WTC11 (cell line): ENCODE data around the gene PPARA. TPM values are rescaled to one million over a fixed set of nuclear protein-coding genes. Genes with fewer than 3 reads are reported as not detected.

Experiments used
- ATAC-seq: fragments of 200-7000 bp; cut with Tn5 transposase; 2 replicates; pipeline ENCODE4 v1.10.0; 2021; ENCODE audit warnings: mild to moderate bottlenecking, moderate library complexity
- Bru-seq: library from RNA; stranded (reverse); fragments of 400-500 nt; gene quantifications from one replicate; lab custom pipeline; 2021; lab: Mats Ljungman, UMichigan
- CTCF ChIA-PET: fragments of 300-600 bp; sonication (Branson Sonifier 250); formaldehyde crosslinking; loops from one replicate; lab custom pipeline; 2021; ENCODE audit warnings: antibody characterized with exemption; lab: Charles Lee
- POLR2A ChIA-PET: fragments of 350-600 bp; sonication (Branson Sonifier 250); formaldehyde crosslinking; loops from one replicate; lab custom pipeline; 2021; ENCODE audit warnings: antibody characterized with exemption; lab: Charles Lee
- DNase-seq: peaks from one replicate; pipeline ENCODE4 v3.0.0; 2021; ENCODE audit warnings: low spot score
- H3K27ac Mint-ChIP-seq: 2 replicates; pipeline ENCODE4 v1.8.0; 2021; ENCODE audit warnings: mixed read lengths
- H3K27me3 Mint-ChIP-seq: 2 replicates; pipeline ENCODE4 v1.8.0; 2021; ENCODE audit warnings: low read depth, mild to moderate bottlenecking, moderate library complexity, mixed read lengths
- H3K36me3 Mint-ChIP-seq: 2 replicates; pipeline ENCODE4 v1.8.0; 2021; ENCODE audit warnings: mixed read lengths
- H3K4me1 Mint-ChIP-seq: 2 replicates; pipeline ENCODE4 v1.8.0; 2022; ENCODE audit warnings: mixed read lengths
- H3K4me3 Mint-ChIP-seq: 2 replicates; pipeline ENCODE4 v1.8.0; 2021; ENCODE audit warnings: mild to moderate bottlenecking, moderate library complexity, mixed read lengths
- H3K9me3 Mint-ChIP-seq: 2 replicates; pipeline ENCODE4 v1.8.0; 2021; ENCODE audit warnings: mixed read lengths
- AR ChIP-seq: fragments of 250-450 bp; sonication (Bioruptor Pico); IDR thresholded peaks from 2 replicates; pipeline ENCODE4 v1.9.0; 2021; ENCODE audit warnings: mild to moderate bottlenecking
- ATF1 ChIP-seq: sonication (generic); formaldehyde crosslinking; IDR thresholded peaks from 2 replicates; pipeline ENCODE4 v1.8.1; 2023; ENCODE audit warnings: mild to moderate bottlenecking, moderate library complexity, missing genetic modification reagents
- ATF3 ChIP-seq: sonication (generic); formaldehyde crosslinking; conservative IDR thresholded peaks from 2 replicates; pipeline ENCODE4 v1.8.1; 2022; ENCODE audit warnings: mild to moderate bottlenecking, missing genetic modification reagents
- CREM ChIP-seq: sonication (generic); formaldehyde crosslinking; IDR thresholded peaks from 2 replicates; pipeline ENCODE4 v1.8.1; 2022; ENCODE audit warnings: mild to moderate bottlenecking, missing genetic modification reagents, moderate library complexity
- E2F5 ChIP-seq: sonication (generic); formaldehyde crosslinking; IDR thresholded peaks from 2 replicates; pipeline ENCODE4 v1.8.1; 2022; ENCODE audit warnings: mild to moderate bottlenecking, moderate library complexity, missing genetic modification reagents
- ELF4 ChIP-seq: sonication (generic); formaldehyde crosslinking; IDR thresholded peaks from 2 replicates; pipeline ENCODE4 v1.8.1; 2022; ENCODE audit warnings: low read depth, mild to moderate bottlenecking, moderate library complexity, missing genetic modification reagents
- ESRRA ChIP-seq: sonication (generic); formaldehyde crosslinking; IDR thresholded peaks from 2 replicates; pipeline ENCODE4 v1.8.1; 2022; ENCODE audit warnings: mild to moderate bottlenecking, missing genetic modification reagents, borderline replicate concordance
- ETV6 ChIP-seq: sonication (generic); formaldehyde crosslinking; IDR thresholded peaks from 2 replicates; pipeline ENCODE4 v1.8.1; 2022; ENCODE audit warnings: mild to moderate bottlenecking, missing genetic modification reagents
- FOXP1 ChIP-seq: sonication (generic); formaldehyde crosslinking; IDR thresholded peaks from 2 replicates; pipeline ENCODE4 v1.8.0; 2022; ENCODE audit warnings: missing genetic modification reagents, mild to moderate bottlenecking, moderate library complexity, borderline replicate concordance
- GABPB1 ChIP-seq: sonication (generic); formaldehyde crosslinking; IDR thresholded peaks from 2 replicates; pipeline ENCODE4 v1.8.1; 2023; ENCODE audit warnings: mild to moderate bottlenecking, missing genetic modification reagents
- HMGXB4 ChIP-seq: sonication (generic); formaldehyde crosslinking; IDR thresholded peaks from 2 replicates; pipeline ENCODE4 v1.8.1; 2023; ENCODE audit warnings: mild to moderate bottlenecking, moderate library complexity, missing genetic modification reagents
- KAT7 ChIP-seq: sonication (generic); formaldehyde crosslinking; IDR thresholded peaks from 2 replicates; pipeline ENCODE4 v1.8.1; 2023; ENCODE audit warnings: missing genetic modification reagents, mild to moderate bottlenecking, borderline replicate concordance
- NFATC4 ChIP-seq: fragments of 250-450 bp; sonication (Bioruptor Pico); IDR thresholded peaks from 2 replicates; pipeline ENCODE4 v1.9.0; 2021; ENCODE audit warnings: mild to moderate bottlenecking
- NFYB ChIP-seq: sonication (generic); formaldehyde crosslinking; conservative IDR thresholded peaks from 2 replicates; pipeline ENCODE4 v1.8.0; 2022; ENCODE audit warnings: low read depth, missing genetic modification reagents
- NR1H2 ChIP-seq: sonication (generic); formaldehyde crosslinking; IDR thresholded peaks from 2 replicates; pipeline ENCODE4 v1.9.0; 2021; ENCODE audit warnings: mild to moderate bottlenecking, moderate library complexity, missing genetic modification reagents
- PRRX2 ChIP-seq: fragments of 250-450 bp; sonication (Bioruptor Pico); IDR thresholded peaks from 2 replicates; pipeline ENCODE4 v1.8.0; 2021; ENCODE audit warnings: mild to moderate bottlenecking
- SMAD4 ChIP-seq: sonication (generic); formaldehyde crosslinking; IDR thresholded peaks from 2 replicates; pipeline ENCODE4 v1.8.0; 2022; ENCODE audit warnings: mild to moderate bottlenecking, missing genetic modification reagents
- SP1 ChIP-seq: sonication (generic); formaldehyde crosslinking; conservative IDR thresholded peaks from 2 replicates; pipeline ENCODE4 v1.8.1; 2022; ENCODE audit warnings: missing genetic modification reagents
- STAT6 ChIP-seq: sonication (generic); formaldehyde crosslinking; conservative IDR thresholded peaks from 2 replicates; pipeline ENCODE4 v1.8.1; 2023; ENCODE audit warnings: mild to moderate bottlenecking, low read depth, missing genetic modification reagents, moderate library complexity
- ZBTB21 ChIP-seq: sonication (generic); formaldehyde crosslinking; IDR thresholded peaks from 2 replicates; pipeline ENCODE4 v1.8.1; 2023; ENCODE audit warnings: mild to moderate bottlenecking, missing genetic modification reagents, borderline replicate concordance
- ZBTB43 ChIP-seq: sonication (generic); formaldehyde crosslinking; IDR thresholded peaks from 2 replicates; pipeline ENCODE4 v1.8.1; 2023; ENCODE audit warnings: mild to moderate bottlenecking, missing genetic modification reagents
- ZMAT4 ChIP-seq: fragments of 250-450 bp; sonication (Bioruptor Pico); IDR thresholded peaks from 2 replicates; pipeline ENCODE4 v1.9.0; 2021; ENCODE audit warnings: mild to moderate bottlenecking
- ZNF396 ChIP-seq: fragments of 250-450 bp; sonication (Bioruptor Pico); IDR thresholded peaks from 2 replicates; pipeline ENCODE4 v1.8.0; 2021; ENCODE audit warnings: mild to moderate bottlenecking, moderate library complexity, borderline replicate concordance
- ZNF423 ChIP-seq: fragments of 250-450 bp; sonication (Bioruptor Pico); IDR thresholded peaks from 2 replicates; pipeline ENCODE4 v2.1.2; 2022; ENCODE audit warnings: mild to moderate bottlenecking, moderate library complexity
- ZNF512 ChIP-seq: sonication (generic); formaldehyde crosslinking; IDR thresholded peaks from 2 replicates; pipeline ENCODE4 v1.8.1; 2022; ENCODE audit warnings: missing genetic modification reagents, borderline replicate concordance
- long read RNA-seq, 3 experiments: library from RNA in 1 of 3; library from capped mRNA in 1 of 3; library from polyadenylated mRNA in 1 of 3; unstranded in 2 of 3; stranded (forward) in 1 of 3; transcript quantifications; one replicate each; pipeline ENCODE4 v2.0.0, GENCODE V29; 2021
- total RNA-seq: library from RNA; stranded (reverse); gene quantifications from 3 replicates; pipeline ENCODE4 v1.2.3, GENCODE V29; 2021

Gene PPARA
- total RNA-seq (8.5 to 10.1 TPM (median 9.3 TPM) in 3 replicates), Bru-seq, nascent RNA (percentile 46 among the genes with signal in this experiment)
- long read RNA-seq, experiment 1, partial matches to known transcripts = 2 of 14 reads
- long read RNA-seq, experiment 1, other reads (novel, unspliced or antisense) = 12 of 14 reads
- long read RNA-seq, experiment 2, partial matches to known transcripts = 2 of 15 reads
- long read RNA-seq, experiment 2, other reads (novel, unspliced or antisense) = 13 of 15 reads
- long read RNA-seq, experiment 3, partial matches to known transcripts = 0 of 1 reads
- long read RNA-seq, experiment 3, other reads (novel, unspliced or antisense) = 1 of 1 reads

GRCh38 chr22:46150034-46150654, at the start of gene PPARA:
Gene PPARA, plus strand, starts transcription at chr22:46150526. Its CDS starts 47,858 bp downstream, at chr22:46198384.
- ATAC-seq (peak; percentile 61), DNase-seq (peak; percentile 64)
- no peak within 1 kb of the TSS for H3K27ac Mint-ChIP-seq
- POLR2A ChIA-PET = interaction anchor here (0.6 kb wide), 1 partner anchor 357 kb away, joined by 3 read pairs; no protein-coding TSS in a partner anchor
- CTCF ChIA-PET = interaction anchor here (1.0 to 2.2 kb wide), 3 partner anchors 27 to 143 kb away, joined by 4 to 12 read pairs (median 5); partner anchors contain the start of gene PKDREJ
- peak within 1 kb of the TSS; percentile 77 for H3K4me3 Mint-ChIP-seq
- H3K27me3 Mint-ChIP-seq = peaks cover 50% of the 10 kb centered on the region
- H3K36me3 Mint-ChIP-seq = peaks cover 4% of the 10 kb centered on the region; the same call in 1 of the 2 replicates
- H3K9me3 Mint-ChIP-seq = no peaks in the 10 kb centered on the region
- peaks cover 9% of the 10 kb centered on the region for H3K4me1 Mint-ChIP-seq
- TF ChIP-seq PRRX2 (no peak), ESRRA (CRISPR knock-in tag) (no peak; the same call in 1 of the 2 replicates), ZBTB43 (CRISPR knock-in tag) (no peak), E2F5 (CRISPR knock-in tag) (0 out of 2 replicates have a peak, but pooled peaks have one; percentile 59), GABPB1 (no peak), ELF4 (CRISPR knock-in tag) (no peak), NFATC4 (CRISPR knock-in tag) (no peak), ZNF396 (no peak), ZMAT4 (CRISPR knock-in tag) (no peak), ZNF512 (no peak), KAT7 (CRISPR knock-in tag) (no peak), ZBTB21 (CRISPR knock-in tag) (no peak), HMGXB4 (CRISPR knock-in tag) (peak; percentile 15; the same call in 1 of the 2 replicates), ZNF423 (no peak), SP1 (CRISPR knock-in tag) (peak; percentile 73), STAT6 (CRISPR knock-in tag) (no peak), NFYB (peak; percentile 31; the same call in 1 of the 2 replicates), ETV6 (CRISPR knock-in tag) (no peak), AR (no peak), ATF1 (CRISPR knock-in tag) (no peak), SMAD4 (no peak), CREM (CRISPR knock-in tag) (no peak), NR1H2 (CRISPR knock-in tag) (no peak), FOXP1 (CRISPR knock-in tag) (no peak), ATF3 (CRISPR knock-in tag) (no peak)
